ENCODE measurements around the gene CALCOCO1. TPM values are rescaled to one million over a fixed set of nuclear protein-coding genes. Genes with fewer than 3 reads are reported as not detected.

CALCOCO1 gene
- total and polyA plus RNA-seq, 2 of the 8 experiments (the other 6 are each of a cell fraction or from before 2014, with no cell fraction given) = 20.3 to 39.3 TPM

DNA sequence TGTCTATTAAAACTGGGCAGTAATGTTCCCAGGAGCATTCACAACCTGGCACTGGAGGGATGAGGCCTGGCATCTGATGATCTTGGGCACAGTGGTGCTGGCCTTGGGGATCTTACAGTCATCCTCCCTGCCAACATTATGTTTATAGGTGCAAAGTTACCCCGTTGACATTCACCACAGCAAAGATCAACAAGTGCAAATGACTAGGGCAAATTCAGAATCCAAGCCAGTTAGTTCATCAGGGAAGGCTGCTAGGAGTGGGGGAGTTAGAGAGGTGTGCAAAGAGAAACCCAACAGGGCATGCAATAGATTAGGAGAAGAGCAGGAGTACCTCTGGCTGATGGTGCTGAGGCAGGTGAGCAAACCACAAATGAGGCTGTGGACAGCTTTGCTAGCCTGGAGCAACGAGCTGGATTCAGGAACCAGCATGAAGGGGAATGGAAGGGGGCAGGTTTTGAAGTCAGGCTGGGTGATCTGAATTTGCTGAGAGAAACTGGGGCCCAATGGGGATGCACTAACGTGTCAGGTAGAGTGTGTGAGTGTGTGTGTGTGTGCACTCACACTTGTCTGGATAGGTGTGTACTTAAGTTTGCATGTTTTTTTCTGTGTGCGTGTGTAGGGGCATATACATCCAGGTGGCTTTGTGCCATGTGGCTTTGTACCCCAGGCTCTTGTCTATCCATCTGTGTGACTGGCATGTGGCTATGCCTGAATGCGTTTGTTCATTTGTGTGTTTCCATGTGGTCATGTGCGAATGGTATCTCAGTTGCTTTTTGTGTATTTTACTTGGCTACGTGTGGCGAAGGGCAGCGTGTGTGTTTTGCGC, 22.9 kb upstream of the CALCOCO1 start:
- Histone ChIP-seq H3K9me3 (ENCODE audit: insufficient read depth in 2 of 2, low read depth in 1 of 2, low read length in 1 of 2) (no peaks in the 10 kb centered on the region), H3K79me2 (ENCODE audit: control insufficient read depth in 1 of 2, insufficient read depth in 2 of 2, low read length in 2 of 2) (no peaks in the 10 kb centered on the region), H3K23me2 (ENCODE audit: low read depth, low read length) (peaks cover 14% of the 10 kb centered on the region; the same call in 1 of the 2 replicates), H3K27me3 (replicated peaks in 1 of 4; ENCODE audit: control insufficient read depth in 3 of 4, extremely low read depth in 1 of 4, insufficient read depth in 3 of 4, low read length in 3 of 4) (peaks cover 65 to 93% (median 79%) of the 10 kb centered on the region in 4 experiments), H4K91ac (replicated peaks; ENCODE audit: insufficient read length, low read length) (peak overlapping the region; percentile 61), H4K8ac (ENCODE audit: extremely low read depth, insufficient read depth, low read length) (no peak overlapping the region), H4K5ac (ENCODE audit: insufficient read length, low read depth, low read length) (no peak overlapping the region), H2BK5ac (ENCODE audit: low read depth, low read length) (peak overlapping the region; percentile 97; the same call in 1 of the 2 replicates), H2AK5ac (ENCODE audit: low read depth, low read length) (peak overlapping the region; percentile 66; the same call in 1 of the 2 replicates), H3K18ac (ENCODE audit: extremely low read depth, low read length) (peak overlapping the region; percentile 36; the same call in 1 of the 2 replicates), H3K23ac (ENCODE audit: insufficient read length) (no peak overlapping the region), H2AFZ (ENCODE audit: low read length) (peak overlapping the region; percentile 86; the same call in 1 of the 2 replicates), H3K79me1 (ENCODE audit: low read depth, low read length) (no peaks in the 10 kb centered on the region), H3K4me3 (ENCODE audit: extremely low read depth in 1 of 4, insufficient read depth in 2 of 4, low read depth in 3 of 4, low read length in 4 of 4) (peak overlapping the region; percentile 42 to 77 (median 52); a peak in 7 of 8 replicates), H3K4ac (replicated peaks; ENCODE audit: insufficient read length, low read depth, low read length) (peak overlapping the region; percentile 14), H3K4me1 (replicated peaks in 1 of 4; ENCODE audit: control insufficient read depth in 3 of 4, insufficient read depth in 4 of 4, low read length in 3 of 4) (peaks cover 0 to 29% (median 8%) of the 10 kb centered on the region in 4 experiments; a peak in 6 of 7 replicates), H4K20me1 (replicated peaks in 1 of 2; ENCODE audit: control insufficient read depth in 1 of 2, insufficient read depth in 2 of 2, low read length in 2 of 2) (peaks cover 0 to 3% of the 10 kb centered on the region in 2 experiments), H3K4me2 (ENCODE audit: insufficient read depth in 1 of 2, low read depth in 2 of 2, low read length in 2 of 2) (peak overlapping the region; percentile 96 to 98), H3K56ac (replicated peaks; ENCODE audit: insufficient read length, low read depth, low read length) (no peak overlapping the region), H3K27ac (ENCODE audit: low read depth, low read length) (no peak overlapping the region), H3K14ac (ENCODE audit: insufficient read length) (no peak overlapping the region), H2BK120ac (replicated peaks; ENCODE audit: low read depth, low read length) (no peak overlapping the region), H3K36me3 (ENCODE audit: control insufficient read depth in 2 of 4, insufficient read depth in 4 of 4, low read length in 3 of 4) (no peaks in the 10 kb centered on the region), H2BK15ac (ENCODE audit: low read length) (peak overlapping the region; percentile 100; the same call in 1 of the 2 replicates), H2BK12ac (ENCODE audit: low read depth, low read length) (peak overlapping the region; percentile 100), H2BK20ac (ENCODE audit: low read length) (no peak overlapping the region), H3K9ac (replicated peaks in 1 of 4; ENCODE audit: extremely low read depth in 1 of 4, low read depth in 3 of 4, low read length in 3 of 4) (no peak overlapping the region)
- DNase-seq (ENCODE audit: low read depth in 1 of 2, low spot score in 2 of 2) (no peak), FAIRE-seq (no peak)
- CTCF ChIA-PET (ENCODE audit: partially characterized antibody) = interaction anchor here (0.7 to 2.1 kb wide), 5 partner anchors 12 to 216 kb away, joined by 3 to 6 read pairs (median 3); no protein-coding TSS in a partner anchor
- TF ChIP-seq NANOG (IDR thresholded peaks at IDR 0.05; ENCODE audit: insufficient read depth, low read depth, low read length, poor library complexity, severe bottlenecking) = no peak
- no peak for TF ChIP-seq EP300 (IDR thresholded peaks at IDR 0.05; ENCODE audit: borderline replicate concordance in 1 of 2, low read depth in 2 of 2, low read length in 2 of 2)
- no peak for TF ChIP-seq SP1 (IDR thresholded peaks at IDR 0.05; ENCODE audit: low read depth, low read length)
- TF ChIP-seq SUZ12 (IDR thresholded peaks at IDR 0.05; ENCODE audit: low read length) = peak; percentile 23; the same call in 1 of the 2 replicates
- no peak for TF ChIP-seq POLR2A (IDR thresholded peaks at IDR 0.05; ENCODE audit: control extremely low read depth in 1 of 2, low read depth in 2 of 2, low read length in 2 of 2)
- WGBS, 2 experiments (ENCODE audit: extremely low coverage in 1 of 2, insufficient coverage in 1 of 2, insufficient read length in 1 of 2, insufficient replicate concordance in 2 of 2, low coverage in 1 of 2, low lambda C conversion rate in 2 of 2, missing lambda C conversion rate in 1 of 2) = 21% methylated on average over 10 of the region's 10 CpGs; no CpG with 5 or more reads in 1 of the 2 experiments
- POLR2A ChIA-PET (ENCODE audit: partially characterized antibody) = interaction anchor here (0.5 to 3.1 kb wide), 3 partner anchors 19 to 74 kb away, joined by 3 to 10 read pairs (median 4); partner anchors contain the start of gene ATP5MC2
